ENCODE measurements around the gene MYLIP.

The MYLIP gene

GRCh38 chr6:16184129-16184528, 55.2 kb downstream of the MYLIP start:
- Histone ChIP-seq H3K9me3 (ENCODE audit: control insufficient read depth in 2 of 2, low read length in 2 of 2) (no peaks in the 10 kb centered on the region), H3K4me1 (ENCODE audit: control insufficient read depth, insufficient read depth, low read length) (no peaks in the 10 kb centered on the region), H3K4me3 (ENCODE audit: low read length in 2 of 2) (no peak overlapping the region), H3K27ac (ENCODE audit: low read length) (no peak overlapping the region), H3K9ac (ENCODE audit: low read length in 2 of 2) (no peak overlapping the region), H3K27me3 (ENCODE audit: control insufficient read depth in 1 of 2, insufficient read depth in 2 of 2, low read length in 2 of 2) (no peaks in the 10 kb centered on the region), H3K36me3 (ENCODE audit: control insufficient read depth in 2 of 2, insufficient read depth in 2 of 2, low read length in 2 of 2) (no peaks in the 10 kb centered on the region)

DNA sequence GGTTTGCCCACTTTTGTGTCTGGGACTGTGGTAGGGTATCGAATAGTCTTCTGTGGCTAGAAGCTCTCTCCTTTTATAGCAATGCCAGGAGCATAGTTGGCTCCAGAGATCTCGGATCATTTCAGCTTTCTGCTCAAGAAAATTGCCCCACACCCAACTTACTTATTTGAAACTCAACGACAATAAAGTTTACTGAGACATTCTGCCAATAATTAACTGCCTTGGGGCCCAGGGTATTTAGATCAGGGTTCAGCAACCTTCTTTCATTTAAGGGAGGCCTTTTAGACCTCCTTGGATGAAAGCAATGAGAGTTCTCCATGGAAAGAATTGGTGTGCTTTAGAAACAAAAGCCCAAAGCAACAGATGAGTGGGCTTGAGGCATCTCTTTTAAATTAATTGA, 55.7 kb downstream of the MYLIP start:
- H3K9me3 ChIP-seq (ENCODE audit: control insufficient read depth in 2 of 2, low read length in 2 of 2) = no peaks in the 10 kb centered on the region
- H3K4me3 ChIP-seq (ENCODE audit: low read length in 2 of 2) = no peak overlapping the region
- H3K36me3 ChIP-seq (ENCODE audit: control insufficient read depth in 2 of 2, insufficient read depth in 2 of 2, low read length in 2 of 2) = no peaks in the 10 kb centered on the region
- H3K4me1 ChIP-seq (ENCODE audit: control insufficient read depth, insufficient read depth, low read length) = no peaks in the 10 kb centered on the region
- H3K27ac ChIP-seq (ENCODE audit: low read length) = no peak overlapping the region
- H3K9ac ChIP-seq (ENCODE audit: low read length in 2 of 2) = no peak overlapping the region
- H3K27me3 ChIP-seq (ENCODE audit: control insufficient read depth in 1 of 2, insufficient read depth in 2 of 2, low read length in 2 of 2) = no peaks in the 10 kb centered on the region

DNA sequence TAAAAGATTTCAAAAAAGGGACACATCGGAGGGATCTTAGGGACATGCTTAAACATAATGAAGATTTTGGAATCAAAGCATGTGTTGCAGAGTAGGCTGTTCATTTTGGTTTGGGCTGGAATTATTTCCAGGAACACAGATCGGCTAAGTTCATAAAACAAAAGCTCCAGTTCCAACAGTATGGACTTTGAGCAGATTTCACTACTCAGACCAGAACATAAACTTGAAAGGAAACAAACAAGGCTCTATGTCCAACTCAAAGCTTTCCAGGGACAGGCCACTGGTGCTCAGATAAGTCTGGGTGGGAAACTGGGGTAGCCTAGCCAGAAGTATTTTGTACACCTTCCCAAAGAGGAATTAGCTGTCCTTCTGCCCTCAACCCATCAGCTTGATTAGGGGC, 58.3 kb downstream of the MYLIP start:
- H3K27ac ChIP-seq (ENCODE audit: low read length) = no peak overlapping the region
- no peak overlapping the region for H3K9ac ChIP-seq (ENCODE audit: low read length in 2 of 2)
- H3K4me1 ChIP-seq (ENCODE audit: control insufficient read depth, insufficient read depth, low read length) = no peaks in the 10 kb centered on the region
- no peaks in the 10 kb centered on the region for H3K27me3 ChIP-seq (ENCODE audit: control insufficient read depth in 1 of 2, insufficient read depth in 2 of 2, low read length in 2 of 2)
- no peaks in the 10 kb centered on the region for H3K9me3 ChIP-seq (ENCODE audit: control insufficient read depth in 2 of 2, low read length in 2 of 2)
- no peak overlapping the region for H3K4me3 ChIP-seq (ENCODE audit: low read length in 2 of 2)
- no peaks in the 10 kb centered on the region for H3K36me3 ChIP-seq (ENCODE audit: control insufficient read depth in 2 of 2, insufficient read depth in 2 of 2, low read length in 2 of 2)

GRCh38 chr6:16190214-16190613, 61.3 kb downstream of the MYLIP start:
- H3K9me3 ChIP-seq (ENCODE audit: control insufficient read depth in 2 of 2, low read length in 2 of 2) = no peaks in the 10 kb centered on the region
- no peak overlapping the region for H3K27ac ChIP-seq (ENCODE audit: low read length)
- H3K4me1 ChIP-seq (ENCODE audit: control insufficient read depth, insufficient read depth, low read length) = no peaks in the 10 kb centered on the region
- no peak overlapping the region for H3K9ac ChIP-seq (ENCODE audit: low read length in 2 of 2)
- H3K27me3 ChIP-seq (ENCODE audit: control insufficient read depth in 1 of 2, insufficient read depth in 2 of 2, low read length in 2 of 2) = no peaks in the 10 kb centered on the region
- H3K36me3 ChIP-seq (ENCODE audit: control insufficient read depth in 2 of 2, insufficient read depth in 2 of 2, low read length in 2 of 2) = no peaks in the 10 kb centered on the region
- H3K4me3 ChIP-seq (ENCODE audit: low read length in 2 of 2) = no peak overlapping the region

DNA sequence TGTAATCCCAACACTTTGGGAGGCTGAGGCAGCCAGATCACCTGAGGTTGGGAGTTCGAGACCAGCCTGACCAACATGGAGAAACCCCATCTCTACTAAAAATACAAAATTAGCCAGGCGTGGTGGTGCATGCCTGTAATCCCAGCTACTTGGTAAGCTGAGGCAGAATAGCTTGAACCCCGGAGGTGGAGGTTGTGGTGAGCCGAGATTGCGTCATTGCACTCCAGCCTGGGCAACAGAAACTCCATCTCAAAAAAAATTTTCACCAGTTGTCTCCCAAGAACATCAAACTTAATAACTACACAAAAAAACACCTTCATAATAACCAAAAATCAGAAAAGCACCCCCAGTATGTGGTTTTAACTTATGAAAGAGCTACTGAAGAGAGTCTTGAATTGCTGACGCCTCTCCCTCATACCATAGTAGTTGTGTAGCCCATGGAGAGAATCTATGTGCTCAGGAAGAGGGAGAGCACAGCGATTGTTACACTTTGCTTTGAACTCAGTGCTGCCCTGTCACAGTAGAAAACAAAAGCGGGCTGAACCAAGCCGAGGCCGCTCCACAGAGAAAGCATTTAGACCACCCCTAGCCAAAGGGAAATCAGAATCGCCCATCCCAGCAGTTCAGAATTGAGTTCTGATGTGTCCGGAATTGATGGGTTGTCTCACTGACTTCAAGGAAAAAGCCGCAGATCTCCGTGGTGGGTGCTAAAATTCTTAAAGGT, 67.5 kb downstream of the MYLIP start:
- H3K4me1 ChIP-seq (ENCODE audit: control insufficient read depth, insufficient read depth, low read length) = no peaks in the 10 kb centered on the region
- no peaks in the 10 kb centered on the region for H3K9me3 ChIP-seq (ENCODE audit: control insufficient read depth in 2 of 2, low read length in 2 of 2)
- no peak overlapping the region for H3K27ac ChIP-seq (ENCODE audit: low read length)
- H3K36me3 ChIP-seq (ENCODE audit: control insufficient read depth in 2 of 2, insufficient read depth in 2 of 2, low read length in 2 of 2) = no peaks in the 10 kb centered on the region
- H3K27me3 ChIP-seq (ENCODE audit: control insufficient read depth in 1 of 2, insufficient read depth in 2 of 2, low read length in 2 of 2) = peaks cover 0 to 2% of the 10 kb centered on the region in 2 donors
- H3K9ac ChIP-seq (ENCODE audit: low read length in 2 of 2) = no peak overlapping the region
- H3K4me3 ChIP-seq (ENCODE audit: low read length in 2 of 2) = no peak overlapping the region

- H3K36me3 ChIP-seq (ENCODE audit: control insufficient read depth in 2 of 2, insufficient read depth in 2 of 2, low read length in 2 of 2) = no peaks in the 10 kb centered on the region
- no peak overlapping the region for H3K27ac ChIP-seq (ENCODE audit: low read length)
- H3K9me3 ChIP-seq (ENCODE audit: control insufficient read depth in 2 of 2, low read length in 2 of 2) = no peaks in the 10 kb centered on the region
- no peaks in the 10 kb centered on the region for H3K4me1 ChIP-seq (ENCODE audit: control insufficient read depth, insufficient read depth, low read length)
- H3K27me3 ChIP-seq (ENCODE audit: control insufficient read depth in 1 of 2, insufficient read depth in 2 of 2, low read length in 2 of 2) = peaks cover 0 to 2% of the 10 kb centered on the region in 2 donors
- no peak overlapping the region for H3K4me3 ChIP-seq (ENCODE audit: low read length in 2 of 2)
- no peak overlapping the region for H3K9ac ChIP-seq (ENCODE audit: low read length in 2 of 2)
Observed at GRCh38 chr6:16196984-16197546, 68.2 kb downstream of the MYLIP start.

Data from stomach smooth muscle (tissue), 2 donors.